ENCODE results near the gene CATSPERZ. TPM values are rescaled to one million over a fixed set of nuclear protein-coding genes. Genes with fewer than 3 reads are reported as not detected.
A peak's percentile ranks its signal among the peaks of the same experiment; 100 is the strongest.
"Not testable (repeated sequence)": the region's sequence is repeated elsewhere in the genome, so short reads cannot be mapped to it uniquely, and the experiment has no call there.

The CATSPERZ gene
- total RNA-seq, 1 donor from 2014 or later: not detected

- DNase-seq (ENCODE audit: low read depth in 2 of 2): no peak
Observed at GRCh38 chr11:64318766-64319761, 18.9 kb downstream of the CATSPERZ start.

GRCh38 chr11:64320556-64320955 lies 20.4 kb downstream of the CATSPERZ start:
- no peak for DNase-seq (ENCODE audit: low read depth in 2 of 2)

- DNase-seq (ENCODE audit: low read depth in 2 of 2): no peak
Observed at GRCh38 chr11:64321026-64321425, 20.9 kb downstream of the CATSPERZ start.

- no peak for DNase-seq (ENCODE audit: low read depth in 2 of 2)
Observed at GRCh38 chr11:64321533-64321932, 21.4 kb downstream of the CATSPERZ start.

DNA sequence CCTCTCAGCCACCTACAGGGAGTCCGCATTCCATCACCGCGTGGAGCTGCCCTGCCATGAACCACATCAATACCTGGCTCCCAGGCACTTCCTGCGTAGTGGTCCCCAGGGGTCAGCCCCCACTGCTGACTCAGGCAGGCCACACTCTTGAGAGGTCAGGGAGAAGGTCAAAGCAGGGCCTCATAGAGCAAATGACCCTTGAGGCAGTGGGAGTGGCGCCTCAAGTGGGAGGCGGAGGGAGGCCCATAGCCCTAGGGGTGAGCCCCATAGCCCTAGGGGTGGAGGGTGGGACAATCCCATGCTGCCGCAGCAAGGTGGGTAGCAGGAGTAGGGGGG lies 22.7 kb downstream of the CATSPERZ start:
- DNase-seq (ENCODE audit: low read depth in 2 of 2): no peak

GRCh38 chr11:64323373-64323772 lies 23.2 kb downstream of the CATSPERZ start:
- no peak for DNase-seq (ENCODE audit: low read depth in 2 of 2)

DNA sequence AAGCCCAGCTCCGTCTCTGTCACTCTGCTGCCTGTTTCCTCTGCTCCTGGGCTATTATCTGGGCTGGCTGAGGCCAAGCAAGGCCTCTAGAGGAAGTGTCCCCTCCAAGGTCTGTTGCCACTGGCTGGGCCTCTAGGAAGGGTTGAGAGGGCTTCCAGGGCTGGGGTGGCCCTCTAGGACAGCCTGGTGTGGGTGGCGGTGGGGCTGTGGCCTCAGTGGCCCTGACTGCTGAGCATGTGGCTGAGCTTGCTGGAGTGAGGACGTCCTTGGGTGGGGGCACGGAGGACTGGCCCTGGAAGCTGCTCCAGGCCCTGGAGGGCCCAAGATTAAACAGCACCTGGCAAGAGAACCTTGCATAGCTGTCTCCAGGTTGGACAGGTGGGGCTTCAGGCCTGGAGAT lies 23.8 kb downstream of the CATSPERZ start:
- DNase-seq (ENCODE audit: low read depth in 2 of 2): not testable (repeated sequence)

- no peak for DNase-seq (ENCODE audit: low read depth in 2 of 2)
Observed at GRCh38 chr11:64324692-64325469, 24.7 kb downstream of the CATSPERZ start.

DNA sequence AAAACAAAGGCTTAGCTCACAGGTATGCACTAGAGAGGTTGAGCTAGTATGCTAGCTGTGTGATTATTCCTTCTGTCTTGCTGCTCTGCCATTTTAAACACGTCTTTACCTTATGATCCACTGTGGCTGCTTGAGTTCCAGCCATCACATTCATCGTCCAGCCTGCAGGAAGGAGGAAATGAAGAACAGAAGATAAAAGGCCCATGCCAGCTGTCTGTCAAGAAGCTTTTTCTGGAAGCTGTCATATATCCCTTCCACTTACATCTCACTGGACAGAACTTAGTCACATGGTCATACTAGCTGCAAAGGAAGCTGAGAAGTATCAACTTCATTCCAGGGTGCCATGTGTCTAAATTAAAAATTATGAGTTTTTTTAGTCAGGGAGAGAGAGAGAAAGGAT lies 27.2 kb downstream of the CATSPERZ start:
- no peak for DNase-seq (ENCODE audit: low read depth in 2 of 2)

DNA sequence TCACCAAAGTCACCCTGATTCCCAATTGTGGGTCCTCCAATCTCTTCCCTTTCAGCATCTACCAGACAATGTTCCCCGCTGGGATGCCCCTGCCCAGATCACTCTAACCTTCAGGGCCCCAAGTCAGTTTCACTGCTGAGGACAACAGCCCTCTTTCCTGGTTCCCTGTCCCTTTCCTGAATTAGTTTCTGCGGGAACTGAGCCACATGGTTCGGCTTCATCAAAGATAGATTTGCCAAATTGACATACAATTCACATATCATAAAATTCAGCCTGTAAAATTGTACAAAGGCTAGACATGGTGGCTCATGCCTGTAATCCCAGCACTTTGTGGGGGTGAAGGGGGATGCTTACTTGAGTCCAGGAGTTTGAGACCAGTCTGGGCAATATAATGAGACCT lies 27.8 kb downstream of the CATSPERZ start:
- DNase-seq (ENCODE audit: low read depth in 2 of 2): no peak

- DNase-seq (ENCODE audit: low read depth in 2 of 2): no peak
Observed at GRCh38 chr11:64330888-64331287, 30.7 kb downstream of the CATSPERZ start.

- DNase-seq (ENCODE audit: low read depth in 2 of 2): peak; percentile 66 to 83
Observed at GRCh38 chr11:64331569-64332371, 31.6 kb downstream of the CATSPERZ start.

- DNase-seq (ENCODE audit: low read depth in 2 of 2): no peak
Observed at GRCh38 chr11:64333556-64333955, 33.4 kb downstream of the CATSPERZ start.

DNA sequence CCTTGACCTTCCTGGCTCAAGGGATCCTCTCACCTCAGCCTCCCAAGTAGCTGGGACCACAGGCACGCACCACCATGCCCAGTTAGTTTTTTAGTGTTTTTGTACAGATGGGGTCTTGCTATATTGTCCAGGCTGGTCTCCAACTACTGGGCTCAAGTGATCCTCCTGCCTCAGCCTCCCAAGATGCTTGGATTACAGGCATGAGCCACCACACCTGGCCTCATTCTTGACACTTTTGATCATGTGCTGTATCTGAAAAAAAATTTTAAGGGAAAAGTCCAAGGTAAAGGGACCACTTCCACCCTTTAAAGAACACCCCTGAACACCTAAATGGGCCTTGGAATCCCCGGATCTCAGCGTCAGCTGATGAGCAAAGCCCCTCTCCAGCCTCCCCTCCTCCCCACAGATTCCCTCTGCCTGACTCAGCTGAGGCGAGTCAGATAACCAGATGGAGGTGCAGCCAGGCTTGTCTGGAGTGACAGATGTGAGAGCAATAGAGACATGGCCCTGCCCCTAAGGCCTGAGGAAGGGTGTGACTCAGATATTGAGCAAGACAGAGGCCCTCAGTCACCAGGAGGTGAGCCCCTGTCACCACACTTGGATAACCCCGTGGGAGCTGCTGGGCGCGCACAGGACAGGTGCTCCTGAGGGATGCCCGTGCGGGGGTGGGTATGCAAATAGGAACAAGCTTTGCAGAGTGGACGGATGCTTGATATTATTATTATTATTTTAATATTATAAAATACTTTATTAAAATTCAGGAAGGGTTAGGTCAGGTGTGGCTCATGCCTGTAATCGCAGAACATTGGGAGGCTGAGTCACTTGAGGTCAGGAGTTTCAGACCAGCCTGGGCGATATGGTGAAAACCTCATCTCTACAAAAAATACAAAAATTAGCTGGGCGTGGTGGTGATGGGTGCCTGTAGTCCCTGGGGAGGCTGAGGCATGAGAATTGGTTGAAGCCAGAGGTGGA lies 34.9 kb downstream of the CATSPERZ start:
- peak in 1 of 2 donors; percentile 79 for DNase-seq (ENCODE audit: low read depth in 2 of 2)

DNA sequence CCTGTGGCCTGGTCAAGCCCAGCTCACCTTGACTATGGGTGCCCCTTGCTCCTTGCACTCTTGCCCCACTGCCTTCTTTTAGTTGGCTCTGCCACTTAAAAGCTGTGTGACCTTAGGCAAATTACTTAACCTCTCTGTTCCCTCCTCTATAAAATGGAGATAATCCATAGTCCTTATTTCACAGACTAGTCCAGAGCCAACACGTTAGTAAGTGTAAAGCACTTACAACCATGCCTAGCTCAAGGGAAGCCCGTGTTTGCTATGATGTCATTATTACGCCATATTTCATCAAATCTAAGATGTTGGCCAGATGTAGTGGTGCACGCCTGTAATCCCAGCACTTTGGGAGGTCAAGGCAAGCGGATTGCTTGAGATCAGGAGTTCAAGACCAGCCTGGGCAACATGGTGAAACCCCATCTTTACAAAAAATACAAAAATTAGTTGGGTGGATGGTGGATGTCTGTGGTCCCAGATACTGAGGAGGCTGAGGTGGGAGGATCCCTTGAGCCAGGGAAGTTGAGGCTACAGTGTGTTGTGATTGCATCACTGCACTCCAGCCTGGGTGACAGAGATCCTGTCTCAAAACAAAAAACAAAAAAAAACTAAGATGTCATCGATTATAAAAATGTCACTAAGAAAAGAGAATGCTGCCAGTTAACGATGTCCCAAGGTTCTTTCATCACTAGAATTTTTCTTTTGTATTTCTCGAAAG lies 37.5 kb downstream of the CATSPERZ start:
- no peak for DNase-seq (ENCODE audit: low read depth in 2 of 2)

- no peak for DNase-seq (ENCODE audit: low read depth in 2 of 2)
Observed at GRCh38 chr11:64338716-64339115, 38.6 kb downstream of the CATSPERZ start.

DNA sequence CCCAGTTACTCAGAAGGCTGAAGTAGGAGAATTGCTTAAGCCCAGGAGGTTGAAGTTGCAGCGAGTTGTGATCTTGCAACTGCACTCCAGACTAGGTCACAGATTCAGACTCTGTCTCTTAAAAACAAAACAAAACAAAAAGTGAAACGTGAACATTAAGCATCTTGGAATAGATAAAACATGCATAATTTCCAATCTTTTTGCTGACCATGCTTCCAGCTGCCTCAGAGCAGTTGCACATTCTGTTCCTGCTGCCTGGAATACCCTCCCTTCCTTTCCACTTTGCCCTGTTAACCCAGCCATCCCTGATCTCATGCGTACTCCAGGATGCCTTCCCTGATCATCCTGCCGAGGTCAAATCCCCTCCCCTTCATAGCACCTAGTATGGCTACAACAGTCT lies 39.1 kb downstream of the CATSPERZ start:
- DNase-seq (ENCODE audit: low read depth in 2 of 2): no peak

DNA sequence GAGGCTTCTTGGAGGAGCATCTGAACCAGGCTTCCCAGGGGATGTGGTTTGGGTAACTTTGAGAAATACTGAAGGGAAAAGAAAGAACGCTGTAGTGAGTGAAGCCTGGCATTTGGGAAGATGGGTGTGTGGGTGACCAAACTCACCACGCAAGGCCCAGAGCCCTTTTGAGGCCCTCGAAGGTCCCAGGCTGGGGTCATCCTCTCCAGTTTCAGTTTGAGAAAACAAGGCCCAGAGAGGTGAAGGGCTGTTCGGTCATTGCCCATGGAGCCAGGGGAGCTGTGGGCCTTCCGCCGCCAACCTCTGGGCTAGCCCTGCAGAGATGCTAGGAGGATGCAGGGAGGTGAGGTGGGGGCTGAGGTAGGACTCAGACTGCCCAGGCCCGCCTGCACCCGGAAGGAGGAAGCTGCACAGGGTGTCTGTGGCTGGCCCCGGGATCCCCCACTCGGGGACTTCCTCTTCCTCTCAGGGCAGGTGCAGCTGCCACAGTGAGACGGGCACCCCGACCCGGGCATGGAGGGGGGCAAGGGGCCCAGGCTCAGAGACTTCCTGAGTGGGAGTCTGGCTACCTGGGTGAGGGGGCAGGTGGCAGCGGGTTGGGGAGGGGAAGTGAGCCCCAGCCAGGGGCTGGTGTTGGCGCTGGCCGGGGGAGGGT lies 39.7 kb downstream of the CATSPERZ start, which contains the start of gene CCDC88B:
TSS of gene CCDC88B (plus strand) at position 451 of the 655 bp plus-strand sequence. CDS start at position 514, 63 bp downstream.
- DNase-seq (ENCODE audit: low read depth in 2 of 2): no peak

- no peak for DNase-seq (ENCODE audit: low read depth in 2 of 2)
Observed at GRCh38 chr11:64340671-64341335, 40.6 kb downstream of the CATSPERZ start.
